Amniotic epithelial cell (primary cell): ENCODE measurements around the gene CLMN.
"Not testable (repeated sequence)": the region's sequence is repeated elsewhere in the genome, so short reads cannot be mapped to it uniquely, and the experiment has no call there.

ENCODE experiments used
- DNase-seq: peaks from one replicate; pipeline ENCODE4 v3.0.0-alpha.2; 2010; ENCODE audit warnings: low read depth

Gene CLMN

DNA sequence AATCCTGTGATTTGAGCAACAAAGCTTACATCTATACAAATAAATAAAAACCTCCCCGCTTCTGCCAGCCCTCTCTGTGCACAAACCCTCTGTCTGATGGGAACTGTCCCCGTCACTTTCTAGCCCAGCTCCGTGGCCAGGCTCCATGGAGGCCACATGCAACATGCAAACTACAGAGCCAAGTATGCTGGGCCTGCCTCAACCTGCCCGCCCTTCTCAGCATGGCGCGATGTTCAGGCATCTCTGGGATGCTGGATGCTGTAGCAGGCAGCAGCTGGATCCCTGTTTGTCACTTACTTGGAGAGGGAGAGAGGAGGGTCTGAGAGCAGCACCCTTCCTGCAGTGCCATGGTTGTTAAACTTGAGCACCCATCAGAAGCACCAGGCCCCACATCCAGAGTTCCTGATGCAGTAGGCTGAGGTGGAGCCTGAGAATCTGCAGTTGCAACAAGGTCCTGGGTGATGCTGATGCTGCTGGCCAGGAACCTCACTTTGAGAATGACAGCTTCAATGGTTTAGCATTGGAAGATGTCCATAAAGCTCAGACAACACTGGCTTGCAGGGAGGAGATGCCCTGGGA is 32.4 kb downstream of the CLMN start:
- DNase-seq, result no peak

DNA sequence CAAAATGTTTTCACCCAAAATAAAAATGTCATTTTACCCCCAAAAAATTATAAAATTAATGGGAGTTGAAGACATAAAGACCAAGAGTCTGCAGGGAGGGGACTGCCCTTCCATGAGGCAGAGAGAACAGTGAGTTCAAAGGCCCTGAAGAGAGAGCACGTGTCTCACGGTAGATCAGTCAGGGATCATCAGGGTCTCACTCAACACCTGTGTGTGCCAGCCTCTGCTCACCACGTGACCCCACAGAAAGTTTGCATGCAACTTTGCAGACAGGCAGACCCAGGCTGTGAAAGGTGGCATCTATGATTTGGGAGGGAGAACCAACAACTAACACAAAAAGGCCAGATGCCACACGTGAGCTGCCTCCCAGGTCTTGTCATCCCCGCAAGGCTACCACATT is 33.1 kb downstream of the CLMN start:
- DNase-seq, result no peak

DNA sequence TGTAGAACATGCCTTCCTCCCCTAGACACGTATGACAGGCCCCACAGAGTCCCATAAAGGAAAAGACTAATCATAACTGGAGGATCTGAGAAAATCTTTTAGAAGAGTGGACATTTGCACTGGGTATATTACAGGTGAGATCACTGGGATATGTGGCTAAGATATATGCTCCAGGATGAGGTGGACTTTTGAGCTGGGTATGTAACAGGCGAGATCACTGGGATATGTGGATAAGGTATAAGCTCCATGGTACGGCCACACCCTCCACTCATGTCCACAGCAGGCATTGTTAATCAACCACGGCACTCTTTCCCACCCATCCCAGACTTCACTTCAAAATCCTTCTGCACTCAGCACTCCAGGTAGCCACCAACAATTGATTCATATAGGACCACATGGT is 34.1 kb downstream of the CLMN start:
- DNase-seq, result no peak

GRCh38 chr14:95283802-95284201 is 35.9 kb downstream of the CLMN start:
- not testable (repeated sequence) for DNase-seq

- DNase-seq, result not testable (repeated sequence)
These were observed 36.7 kb downstream of the CLMN start for GRCh38 chr14:95282986-95283380.

DNA sequence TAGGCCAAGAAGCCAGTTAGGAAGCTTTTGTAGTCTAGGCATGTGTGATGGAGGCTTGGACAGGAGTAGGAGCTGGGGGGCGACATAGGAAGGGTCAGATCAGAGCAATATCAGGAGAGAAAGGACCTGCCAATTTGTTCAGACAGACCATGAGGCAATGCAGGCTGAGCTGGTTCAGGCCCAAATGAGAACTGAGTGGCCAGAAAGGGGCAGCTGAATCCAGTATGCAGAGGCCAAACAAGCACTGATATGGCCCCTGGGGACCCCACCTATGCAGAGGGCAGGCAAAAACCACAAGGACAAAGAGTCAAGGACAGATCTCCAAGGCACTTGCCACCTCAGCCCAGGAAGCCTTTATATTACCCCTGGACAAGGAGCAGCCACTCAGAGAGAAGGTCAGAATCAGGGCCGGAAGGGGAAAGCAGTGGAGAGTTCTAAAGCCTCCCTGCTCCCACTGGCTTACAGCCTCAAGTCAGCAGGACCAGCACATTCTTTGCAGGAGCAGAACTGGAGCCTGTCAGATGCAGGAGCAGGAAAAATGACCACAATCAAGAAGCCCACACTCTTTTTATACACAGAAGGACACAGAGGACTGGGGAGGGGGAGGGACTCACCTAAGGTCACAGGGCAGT is 37.2 kb downstream of the CLMN start:
- no peak for DNase-seq

- no peak for DNase-seq
These were observed 38.0 kb downstream of the CLMN start for GRCh38 chr14:95281560-95282176.

DNA sequence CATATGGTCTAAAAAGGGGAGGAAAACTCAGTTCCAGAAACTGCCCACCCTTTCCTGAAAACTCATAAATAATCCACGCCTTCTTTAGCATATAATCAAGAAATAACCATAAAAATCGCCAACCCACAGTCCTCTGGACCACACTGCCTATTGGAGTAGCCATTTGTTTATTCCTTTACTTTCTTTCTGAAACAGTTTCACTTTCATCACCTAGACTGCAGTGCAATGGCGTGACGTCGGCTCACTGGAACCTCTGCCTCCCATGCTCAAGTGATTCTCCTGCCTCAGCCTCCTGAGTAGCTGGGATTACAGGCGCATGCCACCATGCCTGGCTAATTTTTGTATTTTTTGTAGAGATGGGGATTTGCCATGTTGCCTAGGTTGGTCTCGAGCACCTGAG is 44.2 kb downstream of the CLMN start:
- DNase-seq, result no peak

DNA sequence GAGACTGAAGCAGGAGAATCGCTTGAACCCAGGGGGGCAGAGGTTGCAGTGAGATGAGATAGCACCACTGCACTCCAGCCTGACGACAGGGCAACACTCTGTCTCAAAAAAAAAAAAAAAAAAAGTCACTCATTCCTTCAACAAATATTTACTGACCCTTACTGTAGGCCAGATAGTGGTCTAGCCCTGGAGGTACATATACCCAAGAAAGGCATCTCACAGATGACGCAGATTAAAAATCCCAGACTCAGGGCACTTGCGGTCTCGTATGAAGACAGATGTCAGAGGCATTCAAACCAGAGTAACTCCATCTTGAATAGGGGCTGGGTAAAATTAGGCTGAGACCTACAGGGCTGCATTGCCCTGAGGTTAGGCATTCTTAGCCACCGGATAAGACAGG is 44.8 kb downstream of the CLMN start:
- no peak for DNase-seq

- DNase-seq, result no peak
These were observed 45.4 kb downstream of the CLMN start for GRCh38 chr14:95274279-95274678.

- peak; percentile 70 for DNase-seq
These were observed 46.4 kb downstream of the CLMN start for GRCh38 chr14:95273001-95273978.

DNA sequence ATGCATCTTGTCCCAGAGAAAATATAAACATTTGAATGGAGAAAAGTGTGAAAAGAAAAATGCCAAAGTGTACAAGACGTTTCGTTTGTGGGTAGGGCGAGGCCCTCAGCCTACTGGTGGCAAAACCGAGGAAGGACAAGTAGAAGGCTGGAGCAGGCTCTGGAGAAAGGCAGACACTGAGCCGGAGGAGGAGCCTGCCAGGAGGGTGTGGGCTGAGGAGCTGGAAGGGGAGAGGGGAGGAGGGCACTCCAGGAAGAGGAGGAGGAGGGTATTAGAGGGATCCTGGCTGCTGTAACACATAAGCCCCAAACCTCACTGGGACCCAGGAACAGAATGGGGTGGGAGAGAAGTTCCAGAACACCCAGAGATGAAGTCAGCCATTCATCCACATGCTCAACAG is 47.7 kb downstream of the CLMN start:
- DNase-seq, result no peak

DNA sequence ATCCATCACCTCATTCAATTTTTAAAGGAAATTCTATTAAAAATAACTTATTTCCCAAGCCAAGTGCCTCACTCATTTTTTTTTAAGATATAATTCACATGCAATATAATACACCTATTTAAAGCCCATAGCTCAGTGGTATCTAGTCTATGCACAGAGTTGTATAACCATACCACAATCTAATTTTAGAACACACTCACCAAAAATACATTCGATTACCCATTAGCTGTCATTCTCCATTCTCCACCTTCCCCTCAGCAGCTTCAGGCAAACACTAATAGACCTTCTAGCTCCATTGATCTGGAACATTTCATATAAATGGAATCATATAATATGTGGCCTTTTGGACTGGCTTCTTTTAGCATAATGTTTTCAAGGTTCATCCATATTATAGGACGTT is 49.5 kb downstream of the CLMN start:
- no peak for DNase-seq

- DNase-seq, result no peak
These were observed 50.2 kb downstream of the CLMN start for GRCh38 chr14:95269493-95269892.

DNA sequence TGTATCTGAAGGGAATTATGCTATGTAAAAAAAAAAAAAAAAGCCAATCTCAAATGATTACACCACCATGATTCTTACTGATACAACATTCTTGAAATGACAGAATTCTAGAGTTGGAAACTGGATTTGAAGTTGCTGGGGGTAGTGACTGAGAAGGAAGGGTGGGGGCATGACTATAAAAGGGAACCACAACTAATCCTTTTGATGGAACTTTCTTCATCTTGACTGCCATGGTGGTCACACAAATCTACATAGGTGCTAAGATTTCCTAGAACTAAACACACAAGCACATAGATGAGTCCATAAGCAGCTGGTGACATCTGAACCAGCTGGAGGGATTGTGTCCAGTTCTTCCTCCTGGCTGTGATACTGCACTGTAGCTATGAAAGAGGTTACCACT is 51.4 kb downstream of the CLMN start:
- no peak for DNase-seq

DNA sequence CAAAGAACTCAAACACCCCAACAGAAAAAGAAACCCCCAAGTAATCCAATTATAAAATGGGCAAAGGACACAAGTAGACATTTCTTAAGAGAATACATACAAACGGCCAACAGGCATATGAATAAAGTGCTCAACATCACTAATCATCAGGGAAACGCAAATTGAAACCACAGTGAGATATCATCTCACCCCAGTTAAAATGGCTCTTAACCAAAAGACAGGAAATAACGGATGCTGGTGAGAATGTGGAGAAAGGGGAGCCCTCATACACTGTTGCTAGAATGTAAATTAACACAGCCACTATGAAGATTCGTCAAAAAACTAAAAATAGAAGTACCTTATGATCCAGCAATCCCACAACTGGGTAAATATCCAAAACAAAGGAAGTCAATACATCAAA is 52.4 kb downstream of the CLMN start:
- DNase-seq, result no peak

DNA sequence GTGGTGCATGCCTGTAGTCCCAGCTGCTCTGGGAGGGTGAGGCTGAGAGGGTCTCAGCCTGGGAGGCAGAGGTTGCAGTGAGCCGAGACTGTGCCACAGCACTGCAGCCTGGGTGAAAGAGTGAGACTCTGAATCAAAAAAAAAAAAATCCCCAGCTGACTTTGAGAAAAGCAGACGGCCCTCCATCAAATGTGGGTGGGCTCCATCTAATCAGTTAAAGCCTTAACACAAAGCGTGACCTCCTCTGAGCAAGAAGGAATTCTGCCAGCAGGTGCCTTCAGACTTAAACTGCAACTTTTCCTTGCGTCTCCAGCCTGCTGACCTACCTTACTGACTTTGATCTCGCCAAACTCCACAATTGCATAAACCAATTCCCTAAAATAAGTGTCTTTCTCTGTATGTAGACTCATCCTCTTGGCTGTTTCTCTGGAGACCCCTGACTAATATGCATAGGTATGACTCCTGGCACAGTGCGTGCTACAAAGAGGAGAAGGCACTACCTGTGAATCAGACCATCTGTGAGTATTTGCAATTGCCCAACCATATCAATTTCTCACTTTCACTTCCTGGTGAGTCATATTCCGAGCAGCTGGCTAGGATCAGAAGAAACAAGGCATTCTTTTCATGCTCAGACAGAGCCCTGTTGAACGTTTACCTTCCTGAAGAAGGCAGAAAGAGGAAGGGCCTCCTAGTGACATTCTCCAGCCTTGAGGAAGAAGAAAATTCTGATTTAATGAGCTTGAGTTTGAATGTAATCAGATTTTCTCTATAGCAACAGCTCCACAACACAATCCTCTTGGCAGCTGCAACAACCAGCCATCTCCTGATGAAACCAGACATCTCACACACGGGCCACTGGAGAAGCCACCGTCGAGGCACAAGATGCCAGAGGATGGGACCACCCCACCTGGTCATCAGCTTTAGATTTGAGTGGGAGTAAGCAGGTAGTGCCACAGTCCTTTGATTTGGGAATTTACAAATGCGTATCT is 54.3 kb downstream of the CLMN start:
- DNase-seq, result peak; percentile 98

- DNase-seq, result no peak
These were observed 55.3 kb downstream of the CLMN start for GRCh38 chr14:95264271-95264973.

DNA sequence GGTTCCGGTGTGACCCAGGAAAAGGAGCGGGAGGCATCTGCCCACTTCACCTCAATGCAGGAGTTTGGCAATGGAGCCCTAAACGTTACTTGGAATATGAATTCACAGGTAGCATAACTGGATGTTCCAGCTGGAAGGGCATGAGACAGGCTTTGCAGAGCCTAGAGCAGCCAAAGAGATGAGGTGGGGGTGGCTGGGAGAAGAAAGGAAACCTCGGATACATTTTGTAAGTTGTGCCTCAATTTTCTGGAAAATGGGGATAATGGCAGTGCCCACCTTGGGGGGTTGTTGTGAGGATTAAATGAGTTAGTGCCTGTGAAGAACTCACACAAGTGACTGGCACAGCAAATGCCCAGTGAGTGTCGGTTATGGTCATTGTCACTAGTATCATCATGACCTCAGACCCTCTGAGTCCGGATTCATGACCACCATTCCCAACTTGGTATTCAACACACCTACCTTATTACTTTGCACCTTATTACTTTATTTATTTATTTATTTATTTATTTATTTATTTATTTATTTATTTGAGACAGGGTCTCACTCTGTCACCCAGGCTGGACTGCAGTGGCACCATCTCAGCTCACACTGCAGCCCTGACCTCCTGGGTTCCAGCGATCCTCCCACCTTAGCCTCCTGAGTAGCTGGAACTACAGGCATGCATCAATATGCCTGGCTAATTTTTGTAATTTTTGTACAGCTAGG is 56.0 kb downstream of the CLMN start:
- no peak for DNase-seq

DNA sequence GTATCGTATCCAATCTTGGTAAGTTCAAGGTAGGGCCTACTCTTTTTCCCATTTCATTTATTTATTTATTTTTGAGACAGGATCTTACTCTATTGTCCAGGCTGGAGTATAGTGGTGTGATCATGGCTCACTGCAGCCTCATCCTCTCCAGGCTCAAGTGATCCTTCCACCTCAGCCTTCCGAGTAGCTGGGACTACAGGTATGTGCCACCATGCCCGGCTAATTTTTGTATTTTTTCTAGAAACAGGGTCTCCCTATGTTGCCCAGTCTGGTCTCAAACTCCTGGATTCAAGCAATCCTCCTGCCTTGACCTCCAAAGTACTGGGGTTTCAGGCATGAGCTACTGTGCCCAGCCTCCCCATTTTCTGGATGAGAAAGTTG is 57.2 kb downstream of the CLMN start:
- no peak for DNase-seq
